GM18508 (cell line): ENCODE results near the gene ME3.

Experiments used
- ATAC-seq: cut with Tn5 transposase; IDR thresholded peaks from one replicate; pipeline ENCODE4 v1.9.1; 2021; ENCODE audit warnings: moderate number of reproducible peaks; ENCODE audit not compliant: insufficient read depth, unreplicated experiment

The ME3 gene

DNA sequence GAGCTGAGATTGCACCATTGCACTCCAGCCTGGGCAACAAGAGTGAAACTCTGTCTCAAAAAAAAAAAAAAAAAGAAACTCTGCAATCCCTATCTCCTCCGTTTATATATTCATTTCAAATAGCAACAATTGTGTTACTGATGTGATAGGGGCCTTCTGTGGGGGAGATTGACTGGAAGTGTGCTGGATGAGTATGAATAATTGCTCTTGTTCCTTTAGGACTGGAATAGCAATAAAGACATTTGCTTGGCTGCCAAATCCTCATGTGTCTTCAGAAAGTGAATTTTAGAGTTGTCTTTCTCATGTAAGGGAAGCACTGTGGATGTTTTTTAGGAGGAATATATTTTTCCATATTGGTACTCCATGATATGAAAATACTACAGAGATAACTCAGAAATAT lies 21.1 kb upstream of the ME3 start:
- no peak for ATAC-seq

GRCh38 chr11:86692746-86693145 lies 20.3 kb upstream of the ME3 start:
- no peak for ATAC-seq

- no peak for ATAC-seq
Measured at GRCh38 chr11:86692317-86692716, 19.9 kb upstream of the ME3 start.

DNA sequence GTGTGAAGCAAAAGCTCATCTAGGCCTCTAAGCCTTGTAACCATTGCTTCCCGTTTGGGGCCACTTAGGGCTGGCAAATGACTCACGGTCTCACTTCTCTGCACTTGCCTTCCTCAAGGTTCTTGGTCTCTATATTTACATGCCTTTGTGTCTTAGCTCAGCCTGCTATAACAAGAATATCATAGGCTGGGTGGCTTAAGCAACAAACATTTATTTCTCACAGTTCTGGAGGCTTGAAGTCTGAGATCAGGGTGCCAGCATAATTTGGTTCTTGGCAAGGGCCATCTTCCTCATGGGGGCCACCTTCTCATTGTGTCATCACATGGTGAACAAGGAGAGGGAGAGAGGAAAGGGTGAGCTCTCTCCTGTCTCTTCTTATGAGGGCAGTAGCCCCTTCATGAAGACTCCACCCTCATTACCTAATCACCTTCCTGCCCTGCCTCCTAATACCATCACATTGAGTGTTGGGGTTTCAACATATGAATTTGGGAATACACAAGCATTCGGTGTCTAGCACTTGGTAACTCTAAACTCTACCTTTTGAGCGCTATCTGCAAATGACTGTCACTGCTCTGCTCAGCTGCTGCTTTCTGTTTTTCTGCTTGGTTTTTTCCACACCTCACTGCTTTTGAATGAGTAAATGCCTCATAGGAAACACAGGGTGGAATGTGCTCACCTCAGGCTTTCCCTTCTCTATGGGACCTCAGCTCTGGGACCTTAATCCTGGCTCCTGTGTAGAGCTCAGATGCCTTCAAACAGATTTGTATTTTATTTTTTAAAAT lies 16.2 kb upstream of the ME3 start:
- no peak for ATAC-seq

- ATAC-seq = no peak
Measured at GRCh38 chr11:86687185-86687778, 14.9 kb upstream of the ME3 start.

DNA sequence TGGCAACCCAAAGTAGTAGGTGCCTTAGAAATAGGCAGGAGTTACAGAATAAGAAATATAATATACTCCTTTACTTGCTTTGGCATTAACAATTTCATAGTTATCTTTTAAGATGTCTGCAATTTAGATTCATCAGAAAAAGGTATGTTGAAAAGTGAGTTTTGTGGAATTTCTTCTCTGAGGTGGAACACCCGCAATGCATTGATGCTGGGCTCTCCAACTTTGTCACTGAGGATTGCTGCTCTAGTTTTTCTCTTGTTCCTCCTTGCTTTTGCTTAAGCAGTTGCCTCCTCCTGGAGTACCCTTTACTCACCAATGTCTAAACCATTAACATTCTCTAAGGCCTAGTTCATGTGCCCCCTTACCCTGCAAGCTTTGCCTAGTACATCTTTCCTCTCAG lies 14.1 kb upstream of the ME3 start:
- no peak for ATAC-seq

DNA sequence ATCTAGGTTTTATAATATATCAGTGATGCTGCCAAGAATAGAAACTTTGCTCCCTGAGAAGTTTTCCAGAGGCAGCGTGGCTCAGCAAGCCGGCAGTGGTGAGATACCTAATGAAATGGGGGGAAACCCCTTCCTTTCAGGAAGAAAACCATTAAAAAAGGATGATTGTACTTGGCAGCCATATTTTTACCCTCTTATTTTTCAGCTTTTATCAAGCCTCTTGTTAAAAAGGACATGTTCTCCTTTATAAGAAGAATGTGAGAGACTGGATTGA lies 9.0 kb upstream of the ME3 start:
- no peak for ATAC-seq

GRCh38 chr11:86680716-86681482 lies 8.5 kb upstream of the ME3 start:
- no peak for ATAC-seq

DNA sequence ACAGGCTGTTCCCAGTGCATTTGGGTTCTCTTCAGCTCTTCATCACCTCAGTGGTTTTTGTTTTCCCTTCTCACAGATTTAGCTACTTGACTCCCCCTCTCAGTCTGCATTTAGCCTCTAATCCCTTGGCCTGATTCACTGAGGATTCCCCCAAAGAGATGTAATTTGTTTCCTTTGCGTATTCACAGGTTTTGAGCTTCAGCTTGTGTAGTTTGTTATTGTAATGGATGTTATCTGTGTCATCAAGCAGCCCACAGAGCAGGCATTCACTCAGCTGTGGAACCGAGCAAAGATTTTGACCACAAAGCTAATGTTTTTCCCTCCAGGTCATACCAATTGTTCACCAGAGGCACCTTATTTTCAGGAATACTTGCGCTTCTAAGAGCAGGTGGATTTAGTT lies 6.4 kb upstream of the ME3 start:
- no peak for ATAC-seq

DNA sequence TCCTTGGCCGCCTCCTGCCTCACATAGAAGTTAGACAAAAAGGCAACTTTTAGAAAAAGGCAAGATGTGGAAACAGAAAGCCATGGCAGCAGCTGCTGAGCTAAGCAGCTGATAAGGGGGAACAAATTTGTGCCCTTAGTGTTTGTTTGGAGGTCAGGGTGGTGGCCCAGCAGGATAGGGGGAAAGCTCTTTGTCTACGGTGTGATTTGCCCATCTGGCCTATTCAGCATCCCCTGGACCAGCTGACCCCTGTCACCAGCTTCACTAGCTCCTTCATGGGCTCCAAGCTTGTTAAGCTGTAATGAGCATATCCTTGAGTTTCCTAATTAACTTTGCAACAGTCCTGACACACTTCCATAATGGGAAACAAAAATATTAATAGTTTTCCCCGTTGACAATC lies 5.9 kb upstream of the ME3 start:
- no peak for ATAC-seq

DNA sequence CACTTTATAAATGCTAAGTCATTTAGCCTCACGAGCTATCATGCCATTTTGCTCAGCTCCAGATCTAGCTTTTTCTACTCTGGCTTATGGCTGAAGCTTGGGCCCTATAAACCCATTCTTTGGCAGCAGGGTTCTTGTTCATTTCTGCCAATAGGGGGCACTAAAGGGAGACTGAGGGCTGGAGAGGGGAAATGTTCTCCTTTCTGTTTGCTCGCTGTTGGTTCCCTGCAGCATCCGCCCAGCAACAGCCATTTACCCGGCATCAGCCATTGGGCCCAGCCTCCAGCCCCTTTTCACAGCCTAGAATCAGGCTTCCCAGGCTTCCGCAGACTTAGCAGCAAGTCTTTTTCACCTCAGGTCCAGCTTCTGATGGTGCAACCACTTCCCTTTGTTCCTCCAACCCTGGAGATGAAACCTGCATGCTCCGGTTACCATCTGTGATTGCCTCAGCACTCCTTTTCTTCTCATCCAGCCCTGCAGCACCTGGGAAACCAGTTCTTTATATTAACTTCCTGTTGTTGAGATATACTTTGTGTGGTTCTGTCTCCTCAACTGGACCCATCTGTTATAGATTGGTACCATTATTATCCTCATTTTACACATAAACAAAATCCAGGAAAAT lies 4.2 kb upstream of the ME3 start:
- no peak for ATAC-seq

DNA sequence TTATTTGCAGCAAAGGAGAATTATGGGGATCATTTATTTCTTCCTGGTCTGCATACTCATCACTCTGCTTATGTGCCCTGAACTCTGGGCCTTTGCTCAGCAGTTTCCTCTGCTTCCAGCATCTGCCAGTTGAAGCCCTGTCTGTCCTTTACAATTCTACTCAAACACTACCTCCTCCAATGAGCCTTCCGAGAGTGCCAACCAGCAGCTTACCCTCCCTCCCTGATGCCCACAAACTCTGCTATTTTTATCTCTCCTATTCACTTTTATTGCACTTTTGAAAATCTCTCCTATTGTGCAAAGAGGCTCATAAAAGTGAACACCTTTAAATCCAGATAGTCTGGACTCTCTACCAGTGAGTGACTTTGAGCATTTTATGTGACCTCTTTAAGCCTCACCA lies 3.6 kb upstream of the ME3 start:
- no peak for ATAC-seq

DNA sequence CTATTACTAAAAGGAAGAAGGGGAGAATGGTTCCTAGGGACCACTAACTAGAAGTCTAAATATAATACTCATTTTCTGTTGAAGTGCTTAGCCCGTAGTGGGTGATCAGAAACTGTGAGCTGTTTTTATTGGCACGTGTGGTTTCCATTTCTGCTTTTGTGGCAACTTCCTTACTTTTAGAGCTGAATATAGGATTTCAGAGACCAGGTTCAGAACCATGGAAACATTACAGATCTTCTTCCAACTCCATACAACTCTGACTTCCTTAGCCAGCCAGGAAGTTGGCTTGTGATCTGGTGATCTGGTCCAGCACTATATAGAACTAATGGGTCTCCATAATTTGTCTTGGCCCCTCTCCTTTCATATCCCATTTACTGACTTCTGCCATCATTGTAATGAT lies 2.6 kb upstream of the ME3 start:
- ATAC-seq = no peak

GRCh38 chr11:86673872-86674750 lies 1.7 kb upstream of the ME3 start:
- ATAC-seq = no peak

GRCh38 chr11:86673055-86673843 lies 833 bp upstream of the ME3 start:
- no peak for ATAC-seq

DNA sequence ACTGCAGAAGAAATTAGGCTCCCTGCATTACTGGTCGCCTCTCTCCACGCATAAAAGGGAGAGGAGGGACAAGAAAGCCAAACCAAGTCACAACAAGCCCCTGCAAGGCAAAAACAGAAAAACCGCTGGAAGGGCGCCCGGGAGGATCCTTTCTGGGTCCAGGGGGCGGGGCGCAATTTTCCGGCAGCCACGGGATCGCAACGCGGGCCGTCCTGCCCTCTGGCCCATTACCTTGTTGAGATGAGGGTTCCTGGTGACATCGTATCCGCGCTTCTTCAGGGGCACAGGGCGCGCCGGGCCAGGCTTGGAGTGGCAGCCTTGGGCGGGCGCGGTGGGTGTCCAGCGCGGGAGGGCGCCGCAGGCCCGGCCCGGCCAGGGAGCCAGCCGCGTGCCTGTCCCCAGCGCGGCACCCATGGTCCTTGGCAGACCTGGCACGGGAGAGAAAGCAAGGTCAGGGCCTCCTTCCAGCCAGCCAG lies 847 bp downstream of the ME3 start:
- no peak for ATAC-seq

GRCh38 chr11:86670911-86671310 lies 1.5 kb downstream of the ME3 start:
- no peak for ATAC-seq

DNA sequence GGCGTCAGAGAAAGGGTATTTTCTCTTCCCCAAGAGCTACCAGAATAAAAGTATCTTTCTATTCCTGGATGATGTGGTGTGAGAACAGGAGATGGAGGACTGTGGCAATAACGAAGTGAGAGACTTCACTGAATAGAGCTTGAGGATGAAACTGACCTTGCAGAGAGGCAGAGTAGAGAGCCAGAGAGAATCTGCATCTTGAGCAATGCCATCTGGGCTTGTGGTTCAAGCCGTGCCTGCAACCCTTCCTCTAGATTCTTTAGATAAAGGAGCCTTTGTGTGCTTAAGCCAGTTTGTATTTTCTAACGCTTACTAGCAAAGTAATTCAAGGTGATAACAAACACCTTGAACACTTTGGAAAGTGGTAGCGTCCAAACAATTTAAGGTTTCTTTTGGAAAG lies 2.2 kb downstream of the ME3 start:
- ATAC-seq = no peak

DNA sequence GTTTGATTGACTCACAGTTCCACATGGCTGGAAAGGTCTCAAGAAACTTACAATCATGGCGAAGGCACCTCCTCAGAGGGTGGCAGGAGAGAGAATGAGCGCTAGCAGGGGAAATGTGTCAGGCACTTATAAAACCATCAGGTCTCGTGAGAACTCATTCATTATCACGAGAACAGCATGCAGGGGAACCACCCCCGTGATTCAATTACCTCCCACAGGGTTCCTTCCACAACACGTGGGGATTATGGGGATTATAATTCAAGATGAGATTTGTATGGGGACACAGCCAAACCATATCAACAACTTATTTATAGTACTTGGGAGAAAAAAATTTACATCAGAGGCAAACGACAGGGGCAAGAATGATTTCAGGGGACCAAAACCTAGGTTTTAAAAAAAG lies 3.0 kb downstream of the ME3 start:
- no peak for ATAC-seq

DNA sequence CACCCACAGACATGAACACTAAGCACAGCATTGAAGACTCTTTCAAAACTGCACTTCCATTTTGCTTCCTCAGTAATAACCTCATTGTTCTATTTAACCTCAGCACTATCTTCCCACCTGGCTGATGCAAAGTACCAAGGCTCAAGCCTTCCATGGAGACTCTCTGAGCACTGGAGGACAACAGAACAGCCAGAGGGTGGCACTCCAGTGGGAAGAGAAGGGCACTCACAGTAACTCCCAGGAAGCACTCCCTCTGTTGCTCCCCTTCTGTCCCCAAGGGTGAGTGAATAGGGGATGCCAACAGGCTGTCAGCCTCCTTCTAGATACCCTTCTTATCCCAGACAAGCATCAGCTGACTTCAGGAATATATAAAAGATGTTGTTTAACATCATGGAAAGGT lies 3.5 kb downstream of the ME3 start:
- ATAC-seq = no peak
